Mammary epithelial cell (primary cell): Measurements from ENCODE around the gene COMMD9.

Source experiments
- EZH2 ChIP-seq: IDR thresholded peaks from 2 replicates; pipeline ENCODE4 v1.6.1; 2012; ENCODE audit warnings: low read length, inconsistent platforms, borderline replicate concordance
- TF ChIP-seq, protein P1 (sequence below), 2 donors: IDR thresholded peaks in 1 of 2; conservative IDR thresholded peaks in 1 of 2; 2 replicates each; pipeline ENCODE4 v1.5.1; 2011 to 2012; ENCODE audit warnings: inconsistent platforms in 2 of 2, low read length in 2 of 2, mild to moderate bottlenecking in 2 of 2, control low read depth in 1 of 2, low read depth in 1 of 2; ENCODE audit not compliant: insufficient read depth in 1 of 2; ENCODE audit errors: extremely low read depth in 1 of 2

DNA sequence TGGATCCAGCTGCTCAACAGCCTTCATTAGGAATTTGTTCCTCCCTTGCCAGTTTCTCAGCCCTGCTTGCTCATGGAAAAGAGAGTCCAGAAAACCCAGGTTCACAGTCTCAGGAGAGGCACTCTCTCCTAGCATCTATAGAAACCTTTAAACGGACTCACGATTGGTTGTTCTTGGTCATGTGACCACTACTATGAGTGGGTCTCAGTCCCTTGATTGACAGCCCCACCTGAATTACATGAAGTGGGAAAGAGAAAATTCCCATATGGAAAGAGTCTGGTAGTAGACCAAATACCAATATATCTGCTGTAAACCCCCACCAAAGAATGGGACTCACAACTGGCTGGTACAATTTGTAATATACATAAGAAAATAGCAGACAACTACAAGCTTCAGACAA, 54.4 kb downstream of the COMMD9 start:
- TF ChIP-seq, protein P1, sequence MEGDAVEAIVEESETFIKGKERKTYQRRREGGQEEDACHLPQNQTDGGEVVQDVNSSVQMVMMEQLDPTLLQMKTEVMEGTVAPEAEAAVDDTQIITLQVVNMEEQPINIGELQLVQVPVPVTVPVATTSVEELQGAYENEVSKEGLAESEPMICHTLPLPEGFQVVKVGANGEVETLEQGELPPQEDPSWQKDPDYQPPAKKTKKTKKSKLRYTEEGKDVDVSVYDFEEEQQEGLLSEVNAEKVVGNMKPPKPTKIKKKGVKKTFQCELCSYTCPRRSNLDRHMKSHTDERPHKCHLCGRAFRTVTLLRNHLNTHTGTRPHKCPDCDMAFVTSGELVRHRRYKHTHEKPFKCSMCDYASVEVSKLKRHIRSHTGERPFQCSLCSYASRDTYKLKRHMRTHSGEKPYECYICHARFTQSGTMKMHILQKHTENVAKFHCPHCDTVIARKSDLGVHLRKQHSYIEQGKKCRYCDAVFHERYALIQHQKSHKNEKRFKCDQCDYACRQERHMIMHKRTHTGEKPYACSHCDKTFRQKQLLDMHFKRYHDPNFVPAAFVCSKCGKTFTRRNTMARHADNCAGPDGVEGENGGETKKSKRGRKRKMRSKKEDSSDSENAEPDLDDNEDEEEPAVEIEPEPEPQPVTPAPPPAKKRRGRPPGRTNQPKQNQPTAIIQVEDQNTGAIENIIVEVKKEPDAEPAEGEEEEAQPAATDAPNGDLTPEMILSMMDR (conservative IDR thresholded peaks at IDR 0.05 in 1 of 2, IDR thresholded peaks at IDR 0.05 in 1 of 2; ENCODE audit: extremely low read depth in 1 of 2, insufficient read depth in 1 of 2, low read depth in 1 of 2, low read length in 2 of 2), result no peak
- TF ChIP-seq EZH2, result no peak
